Uterus (tissue), 4 donors: Measurements from ENCODE around the gene KCNV2. TPM values are rescaled to one million over a fixed set of nuclear protein-coding genes. Genes with fewer than 3 reads are reported as not detected.

Experiments used
- DNase-seq, 2 donors: peaks; one replicate each; pipeline ENCODE4 v3.0.0-alpha.2; 2019 to 2020
- H3K27ac ChIP-seq, 2 donors: fragments of 200-600 bp; sonication (generic); 1 replicate in 1 of 2; 2 replicates in 1 of 2; pipeline ENCODE4 v1.5.1; 2016 to 2018
- H3K27me3 ChIP-seq, 2 donors: fragments of 200-600 bp; sonication (generic); one replicate each; pipeline ENCODE4 v1.5.1; 2018 to 2019; ENCODE audit warnings: control low read depth in 1 of 2
- H3K36me3 ChIP-seq, 2 donors: fragments of 200-600 bp; sonication (generic); one replicate each; pipeline ENCODE4 v1.5.1; 2019; ENCODE audit warnings: control low read depth in 1 of 2
- H3K4me1 ChIP-seq, 2 donors: fragments of 200-600 bp; sonication (generic); one replicate each; pipeline ENCODE4 v1.5.1; 2018 to 2019; ENCODE audit warnings: control low read depth in 1 of 2
- H3K4me3 ChIP-seq, 2 donors: fragments of 200-600 bp; sonication (generic); 1 replicate in 1 of 2; 2 replicates in 1 of 2; pipeline ENCODE4 v1.5.1; 2018 to 2019; ENCODE audit warnings: mild to moderate bottlenecking in 1 of 2
- H3K9me3 ChIP-seq, 2 donors: fragments of 200-600 bp; sonication (generic); one replicate each; pipeline ENCODE4 v1.5.1; 2019; ENCODE audit warnings: control low read depth in 1 of 2
- POLR2A ChIP-seq, 2 donors: fragments of 450-650 bp; IDR thresholded peaks; one replicate each; pipeline ENCODE4 v1.6.1; 2016; ENCODE audit warnings: antibody characterized with exemption in 2 of 2, mild to moderate bottlenecking in 1 of 2, moderate library complexity in 1 of 2
- intact Hi-C: fragments of 100-400 bp; cut with DNase I; formaldehyde crosslinking; loops from one replicate; pipeline ENCODE4 v1.15.1; 2023; ENCODE audit warnings: low total_unique reads
- total RNA-seq, 4 donors: library from RNA; depleted of rRNA in 3 of 4; stranded (reverse); fragments of >200 nt in 3 of 4; gene quantifications; one replicate each; pipeline versions ENCODE4 v1.1.0 to v1.2.4, GENCODE V29; 2014 to 2023
- TF ChIP-seq, protein P1 (sequence below), 4 experiments: fragments of 200-600 bp in 2 of 4; fragments of 450-650 bp in 2 of 4; sonication (generic) in 2 of 4; IDR thresholded peaks; one replicate each; pipeline ENCODE4 v1.5.1; 2016 to 2019; ENCODE audit warnings: antibody characterized with exemption in 4 of 4, mild to moderate bottlenecking in 2 of 4, moderate library complexity in 1 of 4
- donor health status: DM: yes; HTN: yes; CAD: no.

The KCNV2 gene
- total RNA-seq, 4 donors from 2014 or later: not detected

DNA sequence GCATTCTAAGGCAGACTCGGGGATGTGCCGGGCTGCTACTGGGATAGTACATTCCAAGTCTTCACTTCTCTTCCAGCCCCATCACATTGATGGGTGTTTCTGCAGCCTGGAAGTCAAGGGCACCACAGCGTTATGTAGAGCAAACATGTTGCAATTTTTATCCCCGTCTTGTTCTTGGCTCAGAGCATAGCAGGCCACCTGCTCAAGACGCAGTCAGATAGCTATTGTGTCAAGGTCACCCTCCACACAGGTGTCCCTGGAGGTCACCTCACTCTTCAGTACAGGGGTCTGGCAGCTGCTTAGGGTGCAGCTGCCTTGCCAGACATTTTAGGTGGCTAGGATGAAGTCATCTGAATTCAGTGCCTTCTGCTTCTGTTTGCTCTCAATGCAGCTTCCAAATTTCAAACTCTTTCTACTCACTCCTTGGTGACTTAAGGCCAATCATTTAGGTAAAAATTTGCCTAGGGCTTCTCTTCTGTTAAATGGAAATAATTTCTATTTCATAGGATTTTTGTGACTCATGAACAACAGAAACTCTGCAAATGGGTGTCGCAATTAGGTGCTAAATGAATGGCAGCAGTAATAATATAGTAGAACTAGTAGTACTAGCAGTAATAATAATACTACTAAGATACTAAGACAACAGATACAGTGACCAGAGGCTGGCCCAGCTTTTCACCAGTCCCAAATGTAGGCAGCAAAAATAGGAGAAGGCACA, 24.3 kb downstream of the KCNV2 start:
- H3K9me3 ChIP-seq: no peaks in the 10 kb centered on the region

DNA sequence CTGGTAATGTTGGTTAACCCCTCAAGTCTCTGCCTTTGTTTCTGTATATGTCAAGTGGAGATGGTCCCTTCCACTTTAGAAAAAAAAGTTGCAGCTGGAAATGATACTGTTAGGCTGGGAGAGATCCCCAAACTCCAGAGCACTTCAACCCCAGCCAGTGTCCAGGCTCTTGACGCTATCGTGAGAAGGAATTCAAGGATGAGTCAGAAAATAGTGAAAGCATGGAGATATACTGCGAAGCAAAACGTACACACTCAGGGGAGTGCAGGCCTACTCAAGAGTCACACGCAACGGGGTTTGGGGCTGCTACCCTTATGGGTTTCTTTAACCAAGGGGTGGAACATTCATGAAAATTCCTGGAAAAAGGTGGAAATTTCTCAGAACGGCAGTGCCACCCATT, 24.9 kb downstream of the KCNV2 start:
- no peaks in the 10 kb centered on the region for H3K27me3 ChIP-seq
- H3K36me3 ChIP-seq: no peaks in the 10 kb centered on the region
- no peak for DNase-seq
- H3K27ac ChIP-seq: no peak overlapping the region
- no peaks in the 10 kb centered on the region for H3K4me1 ChIP-seq
- TF ChIP-seq, protein P1, sequence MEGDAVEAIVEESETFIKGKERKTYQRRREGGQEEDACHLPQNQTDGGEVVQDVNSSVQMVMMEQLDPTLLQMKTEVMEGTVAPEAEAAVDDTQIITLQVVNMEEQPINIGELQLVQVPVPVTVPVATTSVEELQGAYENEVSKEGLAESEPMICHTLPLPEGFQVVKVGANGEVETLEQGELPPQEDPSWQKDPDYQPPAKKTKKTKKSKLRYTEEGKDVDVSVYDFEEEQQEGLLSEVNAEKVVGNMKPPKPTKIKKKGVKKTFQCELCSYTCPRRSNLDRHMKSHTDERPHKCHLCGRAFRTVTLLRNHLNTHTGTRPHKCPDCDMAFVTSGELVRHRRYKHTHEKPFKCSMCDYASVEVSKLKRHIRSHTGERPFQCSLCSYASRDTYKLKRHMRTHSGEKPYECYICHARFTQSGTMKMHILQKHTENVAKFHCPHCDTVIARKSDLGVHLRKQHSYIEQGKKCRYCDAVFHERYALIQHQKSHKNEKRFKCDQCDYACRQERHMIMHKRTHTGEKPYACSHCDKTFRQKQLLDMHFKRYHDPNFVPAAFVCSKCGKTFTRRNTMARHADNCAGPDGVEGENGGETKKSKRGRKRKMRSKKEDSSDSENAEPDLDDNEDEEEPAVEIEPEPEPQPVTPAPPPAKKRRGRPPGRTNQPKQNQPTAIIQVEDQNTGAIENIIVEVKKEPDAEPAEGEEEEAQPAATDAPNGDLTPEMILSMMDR (IDR thresholded peaks at IDR 0.05): no peak
- TF ChIP-seq POLR2A (IDR thresholded peaks at IDR 0.05): no peak
- no peaks in the 10 kb centered on the region for H3K9me3 ChIP-seq
- no peak overlapping the region for H3K4me3 ChIP-seq
- intact Hi-C loops: no loop called here

More for the DNA sequence above, 24.3 kb downstream of the KCNV2 start:
- no peak overlapping the region for H3K27ac ChIP-seq
- no peaks in the 10 kb centered on the region for H3K36me3 ChIP-seq
- no peak overlapping the region for H3K4me3 ChIP-seq
- intact Hi-C loops: no loop called here
- H3K27me3 ChIP-seq: no peaks in the 10 kb centered on the region
- no peak for DNase-seq
- no peak for TF ChIP-seq POLR2A (IDR thresholded peaks at IDR 0.05)
- TF ChIP-seq, protein P1 (IDR thresholded peaks at IDR 0.05): no peak
- H3K4me1 ChIP-seq: no peaks in the 10 kb centered on the region

DNA sequence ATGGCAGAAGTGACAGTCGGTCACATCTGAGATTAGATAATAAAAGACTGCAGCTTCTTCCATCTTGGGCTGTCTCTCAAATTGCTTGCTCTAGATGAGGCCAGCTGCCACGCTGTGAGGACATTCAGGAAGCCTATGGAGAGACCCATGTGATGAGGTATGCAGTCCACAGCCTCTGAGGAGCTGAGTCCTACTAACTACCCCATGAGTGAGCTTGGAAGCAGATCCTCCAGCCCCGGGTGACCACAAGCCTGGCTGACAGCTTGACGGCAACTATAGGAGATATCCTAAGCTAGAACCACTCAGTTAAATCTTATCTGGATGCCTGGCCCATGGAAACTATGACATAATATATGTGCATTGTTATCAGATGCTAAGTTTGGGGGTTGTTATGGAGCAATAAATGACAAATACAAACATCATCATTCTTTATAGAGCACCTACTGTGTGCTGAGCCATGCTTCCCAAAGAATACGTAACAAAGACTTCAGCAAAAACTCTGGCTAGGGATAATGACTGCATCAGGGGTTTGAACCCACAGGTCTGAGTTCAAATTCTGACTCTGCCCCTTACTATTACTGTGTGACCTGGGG, 26.7 kb downstream of the KCNV2 start:
- intact Hi-C loops: no loop called here
- no peaks in the 10 kb centered on the region for H3K4me1 ChIP-seq
- H3K4me3 ChIP-seq: no peak overlapping the region
- no peaks in the 10 kb centered on the region for H3K9me3 ChIP-seq
- TF ChIP-seq, protein P1 (IDR thresholded peaks at IDR 0.05): no peak
- no peak for TF ChIP-seq POLR2A (IDR thresholded peaks at IDR 0.05)
- H3K36me3 ChIP-seq: no peaks in the 10 kb centered on the region
- H3K27me3 ChIP-seq: no peaks in the 10 kb centered on the region
- no peak overlapping the region for H3K27ac ChIP-seq
- no peak for DNase-seq

DNA sequence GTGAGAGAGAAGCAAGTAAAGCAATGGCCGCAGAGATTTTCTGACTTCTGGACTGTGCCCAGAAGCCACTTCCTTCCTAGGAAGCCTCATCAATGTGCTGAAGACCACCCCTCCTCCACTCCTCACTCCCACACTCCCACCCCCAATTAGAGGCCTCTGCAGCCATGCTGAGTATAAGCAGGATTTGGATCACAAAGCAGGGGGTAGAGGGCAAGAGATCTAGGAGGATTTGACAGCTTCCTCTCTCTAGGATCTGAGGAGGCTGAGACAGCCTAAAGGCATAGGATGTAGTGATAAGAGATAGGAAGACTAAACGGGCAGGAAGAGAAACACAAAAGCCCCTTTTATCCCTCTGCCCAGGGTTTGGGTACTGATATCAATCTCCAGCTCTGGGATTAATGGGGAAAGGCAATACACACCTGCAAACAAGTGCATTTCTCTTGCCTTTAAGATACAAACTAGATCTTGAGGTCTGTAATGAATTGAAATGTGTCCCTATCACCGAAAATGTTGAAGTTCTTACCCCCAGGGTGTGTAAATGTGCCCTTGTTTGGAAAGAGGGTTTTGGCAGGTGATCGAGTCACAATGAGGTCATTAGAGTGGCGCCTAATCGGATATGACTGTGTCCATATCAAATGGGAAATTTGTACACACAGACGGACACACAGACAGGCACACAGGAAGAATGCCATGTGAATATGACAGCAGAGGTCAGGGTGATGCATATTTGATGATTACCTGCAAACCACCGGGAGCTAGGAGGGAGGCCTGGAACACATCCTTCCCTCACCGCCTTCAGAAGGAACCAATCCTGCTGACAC, 28.5 kb downstream of the KCNV2 start:
- intact Hi-C loops: no loop called here
- no peak overlapping the region for H3K4me3 ChIP-seq
- DNase-seq: no peak
- no peaks in the 10 kb centered on the region for H3K36me3 ChIP-seq
- H3K27ac ChIP-seq: no peak overlapping the region
- H3K9me3 ChIP-seq: no peaks in the 10 kb centered on the region
- no peaks in the 10 kb centered on the region for H3K4me1 ChIP-seq
- no peaks in the 10 kb centered on the region for H3K27me3 ChIP-seq
- TF ChIP-seq, protein P1 (IDR thresholded peaks at IDR 0.05): no peak
- no peak for TF ChIP-seq POLR2A (IDR thresholded peaks at IDR 0.05)

DNA sequence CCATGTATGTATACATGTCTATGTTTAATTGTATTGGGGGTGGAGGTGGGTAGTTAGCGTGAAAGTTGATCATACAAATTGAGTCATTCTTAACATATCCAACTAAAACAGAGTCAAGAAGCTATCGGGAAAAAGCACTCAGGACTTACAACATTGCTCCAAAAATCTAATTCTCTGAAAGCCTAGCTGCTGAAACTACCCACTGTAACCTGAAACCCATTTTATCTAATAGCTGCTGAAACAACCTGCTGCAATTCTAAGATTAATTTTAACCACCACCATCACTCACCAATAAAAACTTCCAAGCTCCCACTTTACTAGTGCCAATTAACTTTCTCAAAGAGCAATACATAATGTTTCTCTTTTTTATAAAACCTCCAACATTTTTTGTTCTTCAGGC, 32.2 kb downstream of the KCNV2 start:
- no peak overlapping the region for H3K27ac ChIP-seq
- no peaks in the 10 kb centered on the region for H3K36me3 ChIP-seq
- intact Hi-C loops: no loop called here
- H3K27me3 ChIP-seq: no peaks in the 10 kb centered on the region
- H3K4me3 ChIP-seq: no peak overlapping the region
- TF ChIP-seq, protein P1 (IDR thresholded peaks at IDR 0.05): no peak
- no peak for TF ChIP-seq POLR2A (IDR thresholded peaks at IDR 0.05)
- DNase-seq: no peak
- no peaks in the 10 kb centered on the region for H3K9me3 ChIP-seq
- H3K4me1 ChIP-seq: no peaks in the 10 kb centered on the region
